ENCODE measurements around the gene RGPD3.
"Not testable (repeated sequence)": the region's sequence is repeated elsewhere in the genome, so short reads cannot be mapped to it uniquely, and the experiment has no call there.

RGPD3 gene

GRCh38 chr2:106500350-106500749 is 32.1 kb upstream of the RGPD3 start:
- DNase-seq, H3K36me3 Mint-ChIP-seq, H3K9me3 Mint-ChIP-seq, H3K4me1 Mint-ChIP-seq, H3K27ac Mint-ChIP-seq, CTCF ChIA-PET, H3K27me3 Mint-ChIP-seq, H3K4me3 Mint-ChIP-seq: not testable (repeated sequence)

GRCh38 chr2:106498549-106498948 is 30.3 kb upstream of the RGPD3 start:
- CTCF ChIA-PET, H3K27me3 Mint-ChIP-seq, H3K9me3 Mint-ChIP-seq, H3K4me3 Mint-ChIP-seq, H3K27ac Mint-ChIP-seq, DNase-seq, H3K4me1 Mint-ChIP-seq, H3K36me3 Mint-ChIP-seq: not testable (repeated sequence)

- DNase-seq, H3K36me3 Mint-ChIP-seq, H3K4me1 Mint-ChIP-seq, H3K4me3 Mint-ChIP-seq, H3K9me3 Mint-ChIP-seq, CTCF ChIA-PET, H3K27ac Mint-ChIP-seq: not testable (repeated sequence)
- peaks cover 18% of the 10 kb centered on the region for H3K27me3 Mint-ChIP-seq
Measured at GRCh38 chr2:106492913-106493312, 24.7 kb upstream of the RGPD3 start.

- H3K36me3 Mint-ChIP-seq, H3K9me3 Mint-ChIP-seq, H3K4me1 Mint-ChIP-seq, DNase-seq, CTCF ChIA-PET, H3K27ac Mint-ChIP-seq, H3K4me3 Mint-ChIP-seq: not testable (repeated sequence)
- H3K27me3 Mint-ChIP-seq: peaks cover 23% of the 10 kb centered on the region
Measured at GRCh38 chr2:106492399-106492798, 24.2 kb upstream of the RGPD3 start.

- H3K36me3 Mint-ChIP-seq, H3K4me1 Mint-ChIP-seq, DNase-seq, H3K27ac Mint-ChIP-seq, H3K9me3 Mint-ChIP-seq, H3K4me3 Mint-ChIP-seq, CTCF ChIA-PET: not testable (repeated sequence)
- H3K27me3 Mint-ChIP-seq: peaks cover 39% of the 10 kb centered on the region
Measured at GRCh38 chr2:106489701-106490100, 21.5 kb upstream of the RGPD3 start.

- H3K4me3 Mint-ChIP-seq, H3K4me1 Mint-ChIP-seq, H3K36me3 Mint-ChIP-seq, H3K9me3 Mint-ChIP-seq, H3K27ac Mint-ChIP-seq, CTCF ChIA-PET, DNase-seq: not testable (repeated sequence)
- H3K27me3 Mint-ChIP-seq: peaks cover 39% of the 10 kb centered on the region
Measured at GRCh38 chr2:106487386-106488191, 19.4 kb upstream of the RGPD3 start.

- H3K4me1 Mint-ChIP-seq, H3K9me3 Mint-ChIP-seq, DNase-seq, H3K4me3 Mint-ChIP-seq, CTCF ChIA-PET, H3K27ac Mint-ChIP-seq, H3K36me3 Mint-ChIP-seq: not testable (repeated sequence)
- H3K27me3 Mint-ChIP-seq: peaks cover 39% of the 10 kb centered on the region
Measured at GRCh38 chr2:106486551-106487385, 18.6 kb upstream of the RGPD3 start, which contains the start of gene CD8B2. CD8B2 (plus strand) TSS chr2:106487364; CDS start chr2:106487427, 63 bp downstream.

GRCh38 chr2:106479563-106479962 is 11.3 kb upstream of the RGPD3 start:
- H3K4me1 Mint-ChIP-seq, H3K4me3 Mint-ChIP-seq, H3K27ac Mint-ChIP-seq, H3K27me3 Mint-ChIP-seq, H3K36me3 Mint-ChIP-seq, CTCF ChIA-PET, H3K9me3 Mint-ChIP-seq, DNase-seq: not testable (repeated sequence)

- DNase-seq, H3K36me3 Mint-ChIP-seq, H3K27me3 Mint-ChIP-seq, H3K27ac Mint-ChIP-seq, H3K4me3 Mint-ChIP-seq, H3K4me1 Mint-ChIP-seq, CTCF ChIA-PET, H3K9me3 Mint-ChIP-seq: not testable (repeated sequence)
Measured at GRCh38 chr2:106477647-106478046, 9.4 kb upstream of the RGPD3 start.

GRCh38 chr2:106470658-106471057 is 2.4 kb upstream of the RGPD3 start:
- H3K27ac Mint-ChIP-seq, H3K4me1 Mint-ChIP-seq, H3K27me3 Mint-ChIP-seq, H3K36me3 Mint-ChIP-seq, CTCF ChIA-PET, H3K9me3 Mint-ChIP-seq, H3K4me3 Mint-ChIP-seq: not testable (repeated sequence)
- DNase-seq: peak; percentile 72

GRCh38 chr2:106467516-106467915 is 697 bp downstream of the RGPD3 start:
- H3K9me3 Mint-ChIP-seq, H3K4me3 Mint-ChIP-seq, H3K36me3 Mint-ChIP-seq, CTCF ChIA-PET, DNase-seq, H3K27ac Mint-ChIP-seq, H3K4me1 Mint-ChIP-seq, H3K27me3 Mint-ChIP-seq: not testable (repeated sequence)

- DNase-seq: peak; percentile 27
- H3K4me1 Mint-ChIP-seq, H3K9me3 Mint-ChIP-seq, H3K27me3 Mint-ChIP-seq, H3K27ac Mint-ChIP-seq, H3K4me3 Mint-ChIP-seq, H3K36me3 Mint-ChIP-seq: not testable (repeated sequence)
- CTCF ChIA-PET: interaction anchor here (1.2 kb wide), 1 partner anchor 357 kb away, joined by 4 read pairs; no protein-coding TSS in a partner anchor
Measured at GRCh38 chr2:106461882-106462281, 6.3 kb downstream of the RGPD3 start.

GRCh38 chr2:106390680-106391079 is 77.5 kb downstream of the RGPD3 start:
- not testable (repeated sequence) for H3K27ac Mint-ChIP-seq

GRCh38 chr2:106388814-106389410 is 79.3 kb downstream of the RGPD3 start:
- DNase-seq, CTCF ChIA-PET, H3K27ac Mint-ChIP-seq, H3K9me3 Mint-ChIP-seq, H3K36me3 Mint-ChIP-seq, H3K4me3 Mint-ChIP-seq, H3K4me1 Mint-ChIP-seq: not testable (repeated sequence)
- peaks cover 12% of the 10 kb centered on the region for H3K27me3 Mint-ChIP-seq

More at GRCh38 chr2:106390680-106391079, 77.5 kb downstream of the RGPD3 start:
- H3K9me3 Mint-ChIP-seq, CTCF ChIA-PET, H3K36me3 Mint-ChIP-seq, DNase-seq, H3K4me1 Mint-ChIP-seq, H3K4me3 Mint-ChIP-seq, H3K27me3 Mint-ChIP-seq: not testable (repeated sequence)

GRCh38 chr2:106384548-106384947 is 83.7 kb downstream of the RGPD3 start:
- H3K4me1 Mint-ChIP-seq, DNase-seq, H3K9me3 Mint-ChIP-seq, H3K27ac Mint-ChIP-seq, CTCF ChIA-PET, H3K36me3 Mint-ChIP-seq, H3K4me3 Mint-ChIP-seq: not testable (repeated sequence)
- peaks cover 21% of the 10 kb centered on the region for H3K27me3 Mint-ChIP-seq
